Neural cell (in vitro differentiated cells): ENCODE measurements around the gene EDA. TPM values are rescaled to one million over a fixed set of nuclear protein-coding genes. Genes with fewer than 3 reads are reported as not detected.

Experiments
- H2AFZ ChIP-seq: fragments of 200-600, 300-800 bp; sonication (generic), shearing (Covaris generic); 2 replicates; pipeline ENCODE4 v1.6.0; 2014; ENCODE audit warnings: low read depth, mild to moderate bottlenecking, antibody characterized with exemption, low read length, moderate library complexity
- H3F3A ChIP-seq: fragments of 200-600 bp; shearing (Covaris generic); 2 replicates; pipeline ENCODE4 v1.6.1; 2016; ENCODE audit warnings: mild to moderate bottlenecking, moderate library complexity, mixed read lengths, antibody characterized with exemption, low read length; ENCODE audit not compliant: insufficient read depth, poor library complexity, severe bottlenecking
- H3K27ac ChIP-seq: fragments of 200-600, 300-800 bp; sonication (generic), shearing (Covaris generic); 2 replicates; pipeline ENCODE4 v1.5.1; 2014; ENCODE audit warnings: mild to moderate bottlenecking, low read length, moderate library complexity
- H3K27me3 ChIP-seq: fragments of 300-800, 200-600 bp; sonication (generic), shearing (Covaris generic); 2 replicates; pipeline ENCODE4 v1.6.0; 2014; ENCODE audit warnings: mild to moderate bottlenecking, low read depth, low read length, moderate library complexity; ENCODE audit not compliant: insufficient read depth
- H3K36me3 ChIP-seq: fragments of 300-800, 200-600 bp; sonication (generic), shearing (Covaris generic); 2 replicates; pipeline ENCODE4 v1.5.1; 2014; ENCODE audit warnings: mild to moderate bottlenecking, antibody characterized with exemption, low read length, moderate library complexity; ENCODE audit not compliant: insufficient read depth
- H3K4me2 ChIP-seq: fragments of 300-800, 200-600 bp; sonication (generic), shearing (Covaris generic); 2 replicates; pipeline ENCODE4 v1.6.0; 2014; ENCODE audit warnings: mild to moderate bottlenecking, low read length
- H3K4me3 ChIP-seq: fragments of 300-800, 200-600 bp; sonication (generic), shearing (Covaris generic); 2 replicates; pipeline ENCODE4 v1.5.1; 2014; ENCODE audit warnings: mild to moderate bottlenecking, low read length, moderate library complexity
- H3K79me2 ChIP-seq: fragments of 200-600 bp; shearing (Covaris generic); replicated peaks from 2 replicates; pipeline ENCODE4 v1.6.0; 2014; ENCODE audit warnings: mild to moderate bottlenecking, low read length, moderate library complexity; ENCODE audit not compliant: insufficient read depth
- H3K9ac ChIP-seq: fragments of 300-800, 200-600 bp; sonication (generic), shearing (Covaris generic); 2 replicates; pipeline ENCODE4 v1.6.1; 2016; ENCODE audit warnings: mild to moderate bottlenecking, low read length, mixed read lengths
- H3K9me2 ChIP-seq: fragments of 200-600 bp; shearing (Covaris generic); 2 replicates; pipeline ENCODE4 v1.6.1; 2016; ENCODE audit warnings: mild to moderate bottlenecking, low read length, mixed read lengths; ENCODE audit not compliant: insufficient read depth
- H3K9me3 ChIP-seq: fragments of 200-600, 300-800 bp; sonication (generic), shearing (Covaris generic); 2 replicates; pipeline ENCODE4 v1.6.1; 2016; ENCODE audit warnings: mild to moderate bottlenecking, mixed run types, low read length, moderate library complexity, mixed read lengths
- H4K20me1 ChIP-seq: fragments of 200-600 bp; shearing (Covaris generic); 2 replicates; pipeline ENCODE4 v1.6.1; 2016; ENCODE audit warnings: mild to moderate bottlenecking, mixed run types; ENCODE audit not compliant: insufficient read depth
- EP300 ChIP-seq: fragments of 450-650 bp; conservative IDR thresholded peaks from 2 replicates; pipeline ENCODE4 v1.6.1; 2014; ENCODE audit warnings: antibody characterized with exemption, mild to moderate bottlenecking, moderate library complexity; ENCODE audit not compliant: poor library complexity, severe bottlenecking
- EZH2 ChIP-seq: fragments of 200-600, 300-800 bp; shearing (Covaris generic), sonication (generic); IDR thresholded peaks from 2 replicates; pipeline ENCODE4 v1.6.1; 2014; ENCODE audit warnings: antibody characterized with exemption, low read length, borderline replicate concordance, mild to moderate bottlenecking; ENCODE audit not compliant: insufficient read depth, poor library complexity, severe bottlenecking
- MXI1 ChIP-seq: fragments of 450-650 bp; conservative IDR thresholded peaks from 2 replicates; pipeline ENCODE4 v1.6.1; 2014; ENCODE audit warnings: antibody characterized with exemption, mild to moderate bottlenecking; ENCODE audit not compliant: poor library complexity, severe bottlenecking
- POLR2AphosphoS5 ChIP-seq: IDR thresholded peaks from 2 replicates; pipeline ENCODE4 v1.6.1; 2012
- RAD21 ChIP-seq: fragments of 450-650 bp; conservative IDR thresholded peaks from 2 replicates; pipeline ENCODE4 v1.6.1; 2014; ENCODE audit warnings: antibody characterized with exemption, mild to moderate bottlenecking, moderate library complexity
- REST ChIP-seq: IDR thresholded peaks from 2 replicates; pipeline ENCODE4 v1.6.1; 2012; ENCODE audit warnings: borderline replicate concordance
- SMC3 ChIP-seq: fragments of 450-650 bp; conservative IDR thresholded peaks from 2 replicates; pipeline ENCODE4 v1.6.1; 2014; ENCODE audit warnings: antibody characterized with exemption, mild to moderate bottlenecking, moderate library complexity; ENCODE audit not compliant: poor library complexity
- TAF1 ChIP-seq: IDR thresholded peaks from 2 replicates; pipeline ENCODE4 v1.6.1; 2012; ENCODE audit warnings: low read depth
- polyA plus RNA-seq: library from polyadenylated mRNA; depleted of rRNA; stranded (reverse); fragments of >200 nt; gene quantifications from 2 replicates; pipeline ENCODE4 v1.2.3, GENCODE V29; 2014
- TF ChIP-seq, protein P1 (sequence below): fragments of 450-650 bp; IDR thresholded peaks from 2 replicates; pipeline ENCODE4 v1.5.1; 2014; ENCODE audit warnings: antibody characterized with exemption, mild to moderate bottlenecking, moderate library complexity; ENCODE audit not compliant: poor library complexity, severe bottlenecking

EDA gene
- polyA plus RNA-seq, 1 donor from 2014 or later: 1.1 TPM

- Histone ChIP-seq H3K9me3 (no peaks in the 10 kb centered on the region), H3K27me3 (no peaks in the 10 kb centered on the region), H3K9ac (no peak overlapping the region), H3K79me2 (no peaks in the 10 kb centered on the region), H2AFZ (no peak overlapping the region), H3F3A (no peaks in the 10 kb centered on the region), H3K27ac (no peak overlapping the region), H4K20me1 (no peaks in the 10 kb centered on the region), H3K4me3 (no peak overlapping the region), H3K4me2 (no peak overlapping the region), H3K9me2 (no peaks in the 10 kb centered on the region), H3K36me3 (no peaks in the 10 kb centered on the region)
- TF ChIP-seq SMC3 (no peak), REST (no peak), RAD21 (no peak), MXI1 (no peak), EZH2 (no peak), POLR2AphosphoS5 (no peak), EP300 (no peak)
Measured at GRCh38 chrX:70079297-70079696, 463.4 kb downstream of the EDA start.

GRCh38 chrX:70079870-70080269, 464.0 kb downstream of the EDA start:
- no peaks in the 10 kb centered on the region for H3K36me3 ChIP-seq
- no peaks in the 10 kb centered on the region for H3K27me3 ChIP-seq
- H3K27ac ChIP-seq: no peak overlapping the region
- no peaks in the 10 kb centered on the region for H3F3A ChIP-seq
- no peak overlapping the region for H2AFZ ChIP-seq
- no peaks in the 10 kb centered on the region for H4K20me1 ChIP-seq
- no peak overlapping the region for H3K4me3 ChIP-seq
- no peak overlapping the region for H3K9ac ChIP-seq
- H3K79me2 ChIP-seq: no peaks in the 10 kb centered on the region
- TF ChIP-seq POLR2AphosphoS5 (no peak), RAD21 (no peak), EZH2 (no peak), EP300 (no peak), SMC3 (no peak), MXI1 (no peak), REST (no peak), TAF1 (no peak)
- TF ChIP-seq, protein P1, sequence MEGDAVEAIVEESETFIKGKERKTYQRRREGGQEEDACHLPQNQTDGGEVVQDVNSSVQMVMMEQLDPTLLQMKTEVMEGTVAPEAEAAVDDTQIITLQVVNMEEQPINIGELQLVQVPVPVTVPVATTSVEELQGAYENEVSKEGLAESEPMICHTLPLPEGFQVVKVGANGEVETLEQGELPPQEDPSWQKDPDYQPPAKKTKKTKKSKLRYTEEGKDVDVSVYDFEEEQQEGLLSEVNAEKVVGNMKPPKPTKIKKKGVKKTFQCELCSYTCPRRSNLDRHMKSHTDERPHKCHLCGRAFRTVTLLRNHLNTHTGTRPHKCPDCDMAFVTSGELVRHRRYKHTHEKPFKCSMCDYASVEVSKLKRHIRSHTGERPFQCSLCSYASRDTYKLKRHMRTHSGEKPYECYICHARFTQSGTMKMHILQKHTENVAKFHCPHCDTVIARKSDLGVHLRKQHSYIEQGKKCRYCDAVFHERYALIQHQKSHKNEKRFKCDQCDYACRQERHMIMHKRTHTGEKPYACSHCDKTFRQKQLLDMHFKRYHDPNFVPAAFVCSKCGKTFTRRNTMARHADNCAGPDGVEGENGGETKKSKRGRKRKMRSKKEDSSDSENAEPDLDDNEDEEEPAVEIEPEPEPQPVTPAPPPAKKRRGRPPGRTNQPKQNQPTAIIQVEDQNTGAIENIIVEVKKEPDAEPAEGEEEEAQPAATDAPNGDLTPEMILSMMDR: no peak
- no peak overlapping the region for H3K4me2 ChIP-seq
- no peaks in the 10 kb centered on the region for H3K9me3 ChIP-seq
- H3K9me2 ChIP-seq: no peaks in the 10 kb centered on the region
